Naive thymus-derived CD4-positive, alpha-beta T cell (primary cell): Measurements from ENCODE around the gene TTLL5. TPM values are rescaled to one million over a fixed set of nuclear protein-coding genes. Genes with fewer than 3 reads are reported as not detected.
A peak's percentile ranks its signal among the peaks of the same experiment; 100 is the strongest.

Experiments used
- ATAC-seq: fragments of 150-1000 bp; cut with Tn5 transposase; 2 replicates; pipeline ENCODE4 v1.10.0; 2021; ENCODE audit warnings: mild to moderate bottlenecking, moderate library complexity
- CTCF ChIA-PET: fragments of 350-600 bp; sonication (Branson Sonifier 250); formaldehyde crosslinking; loops from one replicate; lab custom pipeline; 2021; ENCODE audit warnings: antibody characterized with exemption; lab: Charles Lee
- POLR2A ChIA-PET: fragments of 350-600 bp; sonication (Branson Sonifier 250); formaldehyde crosslinking; loops from one replicate; lab custom pipeline; 2021; ENCODE audit warnings: antibody characterized with exemption, inconsistent platforms; lab: Charles Lee
- DNase-seq, 9 donors: peaks; one replicate each; pipeline versions ENCODE4 v3.0.0 to v3.0.0-alpha.2; 2020 to 2022; ENCODE audit warnings: mixed read lengths in 1 of 9
- H3K27ac ChIP-seq: one replicate; pipeline ENCODE4 v1.7.0; 2013; ENCODE audit warnings: mild to moderate bottlenecking, low read depth, low read length, moderate library complexity
- H3K27me3 ChIP-seq, 2 donors: one replicate each; pipeline ENCODE4 v1.7.0; 2013; ENCODE audit warnings: low read length in 2 of 2, mild to moderate bottlenecking in 2 of 2, moderate library complexity in 2 of 2; ENCODE audit not compliant: control insufficient read depth in 2 of 2, insufficient read depth in 2 of 2
- H3K36me3 ChIP-seq, 3 experiments: 1 replicate in 2 of 3; 2 replicates in 1 of 3; pipeline ENCODE4 v1.7.0; 2013; ENCODE audit warnings: low read length in 3 of 3, mild to moderate bottlenecking in 3 of 3, moderate library complexity in 1 of 3; ENCODE audit not compliant: insufficient read depth in 3 of 3, control insufficient read depth in 2 of 3
- H3K4me1 ChIP-seq, 2 donors: one replicate each; pipeline ENCODE4 v1.7.0; 2013; ENCODE audit warnings: low read length in 2 of 2, mild to moderate bottlenecking in 2 of 2, moderate library complexity in 1 of 2; ENCODE audit not compliant: control insufficient read depth in 2 of 2, insufficient read depth in 2 of 2
- H3K4me3 ChIP-seq: 2 replicates; pipeline ENCODE4 v1.7.0; 2013; ENCODE audit warnings: mild to moderate bottlenecking, low read length
- H3K9me3 ChIP-seq, 3 experiments: 1 replicate in 2 of 3; 2 replicates in 1 of 3; pipeline ENCODE4 v1.7.0; 2013; ENCODE audit warnings: low read length in 3 of 3; ENCODE audit not compliant: control insufficient read depth in 2 of 3
- H3K27ac Mint-ChIP-seq, 9 donors: one replicate each; pipeline ENCODE4 v1.8.0; 2020 to 2022; ENCODE audit warnings: mixed read lengths in 9 of 9, mild to moderate bottlenecking in 8 of 9, moderate library complexity in 5 of 9, inconsistent platforms in 2 of 9
- H3K27me3 Mint-ChIP-seq, 5 donors: one replicate each; pipeline ENCODE4 v1.8.0; 2021 to 2022; ENCODE audit warnings: mixed read lengths in 5 of 5, mild to moderate bottlenecking in 1 of 5
- H3K36me3 Mint-ChIP-seq, 5 donors: one replicate each; pipeline ENCODE4 v1.8.0; 2020 to 2022; ENCODE audit warnings: mixed read lengths in 5 of 5, mild to moderate bottlenecking in 3 of 5, inconsistent platforms in 1 of 5
- H3K4me1 Mint-ChIP-seq, 7 donors: one replicate each; pipeline ENCODE4 v1.8.0; 2020 to 2022; ENCODE audit warnings: mixed read lengths in 7 of 7, mild to moderate bottlenecking in 3 of 7, inconsistent platforms in 1 of 7
- H3K4me3 Mint-ChIP-seq, 10 donors: one replicate each; pipeline ENCODE4 v1.8.0; 2020 to 2022; ENCODE audit warnings: mild to moderate bottlenecking in 10 of 10, mixed read lengths in 10 of 10, moderate library complexity in 6 of 10, inconsistent platforms in 2 of 10
- H3K9me3 Mint-ChIP-seq, 11 donors: one replicate each; pipeline ENCODE4 v1.8.0; 2020 to 2022; ENCODE audit warnings: mixed read lengths in 11 of 11, mild to moderate bottlenecking in 4 of 11, inconsistent platforms in 1 of 11, moderate library complexity in 1 of 11
- intact Hi-C, 2 donors: fragments of 100-400 bp; cut with micrococcal nuclease; formaldehyde crosslinking; loops; one replicate each; pipeline ENCODE4 v1.15.1; 2023
- polyA plus RNA-seq, 2 donors: library from polyadenylated mRNA; unstranded; fragments of 300-500 nt; fragmentation: Illumina TruSeq; gene quantifications; one replicate each; pipeline ENCODE4 v1.2.3, GENCODE V29; 2021
- total RNA-seq, 6 experiments: library from RNA in 5 of 6; stranded (reverse) in 5 of 6; gene quantifications; 1 replicate in 5 of 6; 2 replicates in 1 of 6; pipeline ENCODE4 v1.2.3 and lab custom pipeline; 2021 to 2026

Gene TTLL5
- total and polyA plus RNA-seq, 7 experiments from 2014 or later: 7.8 to 31.4 (median 21.5) TPM

- intact Hi-C loops: no loop called here
- Mint-ChIP-seq H3K27ac (no peak overlapping the region), H3K4me3 (no peak overlapping the region), H3K27me3 (no peaks in the 10 kb centered on the region), H3K36me3 (peaks cover 0 to 49% (median 10%) of the 10 kb centered on the region in 5 donors), H3K9me3 (no peaks in the 10 kb centered on the region), H3K4me1 (peaks cover 0 to 3% (median 0%) of the 10 kb centered on the region in 7 donors)
- Histone ChIP-seq H3K4me3 (no peak overlapping the region), H3K36me3 (no peaks in the 10 kb centered on the region), H3K4me1 (no peaks in the 10 kb centered on the region), H3K27me3 (no peaks in the 10 kb centered on the region), H3K27ac (no peak overlapping the region), H3K9me3 (no peaks in the 10 kb centered on the region)
- ATAC-seq (no peak), DNase-seq (no peak)
- CTCF ChIA-PET: interaction anchor here (1.5 kb wide), 1 partner anchor 18 kb away, joined by 5 read pairs; no protein-coding TSS in a partner anchor
- POLR2A ChIA-PET: no interaction called here
These were observed 24.9 kb upstream of the TTLL5 start for GRCh38 chr14:75636100-75636692.

DNA sequence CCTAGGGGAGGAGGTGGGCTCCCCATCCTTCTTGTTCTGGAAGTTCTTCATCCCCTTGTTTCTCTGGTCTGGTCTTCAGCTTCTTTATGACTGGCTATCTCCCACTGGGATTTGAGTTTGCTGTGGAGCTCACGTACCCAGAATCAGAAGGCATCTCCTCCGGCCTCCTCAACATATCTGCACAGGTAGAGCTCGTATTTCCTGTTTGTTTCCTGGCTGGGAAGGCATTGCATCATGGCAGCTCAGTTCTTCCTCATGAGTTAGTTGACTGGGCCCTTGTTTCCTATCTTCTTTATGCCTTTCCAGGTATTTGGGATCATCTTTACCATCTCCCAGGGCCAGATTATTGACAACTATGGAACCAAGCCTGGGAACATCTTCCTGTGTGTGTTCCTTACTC lies 20.2 kb upstream of the TTLL5 start:
- Histone ChIP-seq H3K9me3 (no peaks in the 10 kb centered on the region), H3K4me3 (no peak overlapping the region), H3K4me1 (no peaks in the 10 kb centered on the region), H3K27ac (no peak overlapping the region), H3K27me3 (no peaks in the 10 kb centered on the region), H3K36me3 (peaks cover 0 to 5% (median 0%) of the 10 kb centered on the region in 3 experiments)
- CTCF ChIA-PET: interaction anchor here (0.8 kb wide), 1 partner anchor 1245 kb away, joined by 3 read pairs; no protein-coding TSS in a partner anchor
- POLR2A ChIA-PET: no interaction called here
- Mint-ChIP-seq H3K36me3 (peaks cover 0 to 55% (median 16%) of the 10 kb centered on the region in 5 donors), H3K9me3 (no peaks in the 10 kb centered on the region), H3K4me1 (peaks cover 0 to 3% (median 0%) of the 10 kb centered on the region in 7 donors), H3K4me3 (no peak overlapping the region), H3K27me3 (no peaks in the 10 kb centered on the region), H3K27ac (no peak overlapping the region)
- ATAC-seq (no peak), DNase-seq (no peak)
- intact Hi-C loops: no loop called here

DNA sequence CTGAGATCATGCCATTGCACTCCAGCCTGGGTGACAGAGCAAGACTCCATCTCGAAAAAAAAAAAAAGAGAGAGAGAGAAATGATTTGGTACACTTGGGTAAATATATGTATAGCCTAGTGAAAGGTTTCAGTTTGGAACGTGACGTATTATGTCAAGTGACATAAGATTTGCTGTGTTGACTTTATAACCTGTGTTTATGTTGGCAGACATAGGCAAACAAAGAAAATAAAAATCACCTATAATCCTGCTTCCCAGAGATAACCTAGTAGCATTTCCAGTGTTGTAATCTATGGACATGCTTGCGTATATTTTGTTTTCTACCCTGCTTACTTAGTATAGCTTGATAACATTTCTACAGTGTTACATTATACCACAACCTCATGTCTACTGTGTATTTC lies 17.1 kb upstream of the TTLL5 start:
- no peak overlapping the region for H3K27ac Mint-ChIP-seq
- Histone ChIP-seq H3K27me3 (no peaks in the 10 kb centered on the region), H3K27ac (no peak overlapping the region), H3K4me1 (no peaks in the 10 kb centered on the region), H3K4me3 (no peak overlapping the region), H3K9me3 (no peaks in the 10 kb centered on the region), H3K36me3 (peaks cover 0 to 28% (median 0%) of the 10 kb centered on the region in 3 experiments)
- no peaks in the 10 kb centered on the region for H3K27me3 Mint-ChIP-seq
- no peak for DNase-seq
- no peaks in the 10 kb centered on the region for H3K9me3 Mint-ChIP-seq
- intact Hi-C loops: no loop called here
- ATAC-seq: no peak
- H3K4me1 Mint-ChIP-seq: peaks cover 0 to 3% (median 0%) of the 10 kb centered on the region in 7 donors
- no peak overlapping the region for H3K4me3 Mint-ChIP-seq
- H3K36me3 Mint-ChIP-seq: peaks cover 6 to 49% (median 20%) of the 10 kb centered on the region in 5 donors
- ChIA-PET CTCF (interaction anchor here (0.7 to 1.1 kb wide), 2 partner anchors 10 to 26 kb away, joined by 4 to 6 read pairs; no protein-coding TSS in a partner anchor), POLR2A (no interaction called here)

GRCh38 chr14:75645056-75645455 lies 16.0 kb upstream of the TTLL5 start:
- POLR2A ChIA-PET: interaction anchor here (0.6 kb wide), 1 partner anchor 68 kb away, joined by 3 read pairs; no protein-coding TSS in a partner anchor
- Mint-ChIP-seq H3K4me3 (no peak overlapping the region), H3K36me3 (peaks cover 15 to 49% (median 24%) of the 10 kb centered on the region in 5 donors), H3K27ac (peak overlapping the region in 1 of 9 donors; percentile 28), H3K27me3 (no peaks in the 10 kb centered on the region), H3K9me3 (no peaks in the 10 kb centered on the region), H3K4me1 (peaks cover 0 to 3% (median 0%) of the 10 kb centered on the region in 7 donors)
- no peak overlapping the region for H3K27ac ChIP-seq
- no peak overlapping the region for H3K4me3 ChIP-seq
- no peaks in the 10 kb centered on the region for H3K9me3 ChIP-seq
- no peaks in the 10 kb centered on the region for H3K27me3 ChIP-seq
- DNase-seq (no peak), ATAC-seq (no peak)
- CTCF ChIA-PET: no interaction called here
- H3K4me1 ChIP-seq: no peaks in the 10 kb centered on the region
- intact Hi-C loops: no loop called here
- peaks cover 0 to 39% (median 7%) of the 10 kb centered on the region in 3 experiments for H3K36me3 ChIP-seq

- intact Hi-C loops: no loop called here
- CTCF ChIA-PET: interaction anchor here (0.9 to 1.6 kb wide), 2 partner anchors 69 to 85 kb away, joined by 3 to 4 read pairs; no protein-coding TSS in a partner anchor
- Mint-ChIP-seq H3K27ac (peak overlapping the region in 1 of 9 donors; percentile 45), H3K4me3 (no peak overlapping the region), H3K4me1 (peaks cover 0 to 3% (median 0%) of the 10 kb centered on the region in 7 donors), H3K9me3 (no peaks in the 10 kb centered on the region), H3K27me3 (no peaks in the 10 kb centered on the region), H3K36me3 (peaks cover 23 to 49% (median 29%) of the 10 kb centered on the region in 5 donors)
- ATAC-seq (no peak), DNase-seq (no peak)
- Histone ChIP-seq H3K27ac (no peak overlapping the region), H3K27me3 (no peaks in the 10 kb centered on the region), H3K9me3 (no peaks in the 10 kb centered on the region), H3K4me1 (no peaks in the 10 kb centered on the region), H3K4me3 (no peak overlapping the region), H3K36me3 (peaks cover 6 to 56% (median 13%) of the 10 kb centered on the region in 3 experiments)
- POLR2A ChIA-PET: no interaction called here
These were observed 14.3 kb upstream of the TTLL5 start for GRCh38 chr14:75646762-75647161.

GRCh38 chr14:75647640-75648039 lies 13.4 kb upstream of the TTLL5 start:
- no peak overlapping the region for H3K4me3 ChIP-seq
- H3K36me3 Mint-ChIP-seq: peaks cover 23 to 48% (median 29%) of the 10 kb centered on the region in 5 donors
- no peaks in the 10 kb centered on the region for H3K9me3 ChIP-seq
- H3K4me1 ChIP-seq: no peaks in the 10 kb centered on the region
- H3K4me1 Mint-ChIP-seq: peaks cover 0 to 3% (median 0%) of the 10 kb centered on the region in 7 donors
- POLR2A ChIA-PET: no interaction called here
- H3K27ac ChIP-seq: no peak overlapping the region
- no peak for DNase-seq
- no peaks in the 10 kb centered on the region for H3K9me3 Mint-ChIP-seq
- H3K36me3 ChIP-seq: peaks cover 6 to 57% (median 13%) of the 10 kb centered on the region in 3 experiments
- no peak overlapping the region for H3K4me3 Mint-ChIP-seq
- intact Hi-C loops: no loop called here
- peak overlapping the region in 2 of 9 donors; percentile 8 to 9 for H3K27ac Mint-ChIP-seq
- CTCF ChIA-PET: no interaction called here
- H3K27me3 Mint-ChIP-seq: no peaks in the 10 kb centered on the region
- ATAC-seq: no peak
- no peaks in the 10 kb centered on the region for H3K27me3 ChIP-seq
